Measurements from ENCODE around the gene MTX1.
A peak's percentile ranks its signal among the peaks of the same experiment; 100 is the strongest.
"Not testable (repeated sequence)": the region's sequence is repeated elsewhere in the genome, so short reads cannot be mapped to it uniquely, and the experiment has no call there.

Gene MTX1

DNA sequence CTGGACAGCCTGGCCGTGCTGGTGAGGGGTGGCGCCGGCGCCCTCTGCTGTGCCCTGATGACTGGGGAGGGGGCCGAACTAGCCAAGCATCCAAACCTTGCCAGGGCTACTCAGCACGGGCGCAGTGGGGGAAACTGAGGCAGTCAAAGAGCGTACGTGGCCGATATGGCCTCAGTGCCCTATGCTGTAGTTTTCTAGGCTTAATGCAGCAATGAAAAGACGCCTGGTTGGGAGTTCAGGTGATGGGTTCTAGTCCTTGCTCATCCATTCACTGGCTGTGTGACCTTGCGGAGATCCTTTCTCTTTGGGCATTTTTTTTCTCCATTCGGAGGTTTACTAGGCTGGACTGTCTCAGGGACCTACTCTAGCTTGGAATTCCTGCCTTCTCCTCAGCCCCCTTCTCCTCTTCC, 822 bp downstream of the MTX1 start:
- DNase-seq (ENCODE audit: low spot score) = no peak

DNA sequence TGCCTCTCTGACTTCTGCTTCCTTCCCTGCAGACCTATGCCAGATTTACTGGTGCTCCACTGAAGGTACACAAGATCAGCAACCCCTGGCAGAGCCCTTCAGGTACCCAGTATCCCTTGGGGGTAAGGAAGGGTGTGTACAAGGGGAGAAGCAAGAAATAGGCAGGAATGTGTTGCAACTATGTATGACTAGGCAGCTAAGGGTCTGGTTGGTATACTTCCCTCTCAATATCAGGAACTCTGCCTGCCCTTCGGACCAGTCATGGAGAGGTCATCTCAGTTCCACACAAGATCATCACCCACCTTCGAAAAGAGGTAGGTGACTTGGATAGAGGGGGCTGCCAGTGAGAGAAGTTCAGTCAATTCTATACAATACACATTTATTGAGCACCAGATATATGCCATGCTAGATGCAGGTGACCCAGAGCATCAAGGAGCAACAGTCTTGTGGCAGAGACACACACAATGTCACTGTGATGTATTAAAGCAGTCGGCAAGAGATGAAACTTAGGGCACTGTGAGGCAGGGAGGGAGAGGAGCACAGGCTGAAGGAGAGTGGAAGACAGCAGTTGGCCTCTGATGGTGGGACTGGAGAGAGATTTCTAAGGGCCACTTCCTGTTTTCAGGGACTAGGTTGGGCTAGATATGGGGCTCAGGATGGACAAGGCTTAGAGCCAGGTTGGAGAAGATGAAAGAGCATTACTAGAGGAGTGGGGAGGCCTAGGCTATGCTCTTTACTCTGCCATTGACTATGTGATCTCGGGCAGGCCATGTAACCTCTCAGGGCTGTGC, 2.0 kb downstream of the MTX1 start:
- DNase-seq (ENCODE audit: low spot score) = no peak

DNA sequence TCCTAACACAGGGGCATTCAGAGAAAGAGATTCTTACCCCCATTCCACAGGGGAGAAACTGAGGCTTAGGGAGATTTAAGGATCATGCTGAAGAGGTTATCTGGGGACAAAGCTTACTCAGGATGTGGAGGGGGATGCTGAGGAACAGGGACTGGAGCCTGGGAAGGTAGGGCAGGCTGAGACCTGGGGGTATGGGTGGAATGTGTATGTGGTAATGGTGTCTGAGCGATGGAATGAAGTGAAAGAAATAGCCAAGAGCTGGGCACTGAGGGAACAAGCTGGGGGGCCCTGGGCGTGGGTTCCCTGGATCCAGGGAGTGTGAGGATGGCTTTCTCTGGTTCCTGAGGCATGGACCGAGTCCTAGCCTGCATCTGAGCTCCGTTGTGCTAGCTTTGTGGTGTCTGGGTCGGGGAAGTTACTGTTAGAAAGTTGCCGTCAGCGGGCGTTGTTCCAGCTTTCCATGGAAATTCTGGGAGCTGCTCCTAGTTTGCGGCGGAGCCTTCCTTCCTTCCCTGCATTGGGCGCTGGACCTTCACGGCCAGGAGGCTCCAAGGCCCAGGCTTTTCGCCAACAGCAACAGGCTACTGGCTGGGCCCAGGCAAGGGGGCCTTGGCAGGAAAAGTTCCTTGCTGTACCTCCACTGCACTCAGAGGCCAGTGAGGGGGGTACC, 3.0 kb downstream of the MTX1 start:
- not testable (repeated sequence) for DNase-seq (ENCODE audit: low spot score)

DNA sequence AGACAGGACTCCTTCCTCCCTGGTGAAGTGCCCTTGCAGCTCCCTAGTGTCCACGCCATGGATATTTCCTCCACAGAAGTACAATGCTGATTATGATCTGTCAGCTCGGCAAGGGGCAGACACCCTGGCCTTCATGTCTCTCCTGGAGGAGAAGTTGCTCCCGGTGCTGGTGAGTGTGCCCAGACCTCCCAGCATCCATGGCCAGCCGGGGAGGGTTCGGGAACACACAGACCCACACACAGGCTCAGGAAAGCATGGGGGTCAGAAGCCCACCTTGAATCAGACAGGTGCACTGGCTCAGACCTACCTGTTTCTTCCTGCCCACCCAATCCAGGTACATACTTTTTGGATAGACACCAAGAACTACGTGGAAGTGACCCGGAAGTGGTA, 3.6 kb downstream of the MTX1 start:
- not testable (repeated sequence) for DNase-seq (ENCODE audit: low spot score)

DNA sequence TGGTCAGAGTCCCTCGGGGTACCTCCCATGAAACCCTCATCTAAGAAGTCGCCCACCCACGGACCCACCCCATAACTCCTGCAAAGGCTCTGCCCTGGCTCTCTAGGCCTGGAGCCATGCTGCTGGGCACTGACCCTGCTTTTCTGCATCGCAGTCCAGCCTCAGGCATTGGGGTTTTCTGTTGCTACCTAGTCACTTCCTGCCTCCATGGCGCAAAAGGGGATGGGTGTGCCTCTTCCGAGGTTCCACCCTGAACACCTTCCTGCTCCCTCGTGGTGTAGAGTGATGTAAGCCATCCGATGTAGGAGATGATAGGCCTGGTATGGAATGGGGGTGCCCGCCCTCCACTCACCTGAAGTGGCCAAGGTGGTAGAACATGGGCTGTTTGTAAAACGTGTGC, 6.2 kb downstream of the MTX1 start:
- peak; percentile 23 for DNase-seq (ENCODE audit: low spot score)

DNA sequence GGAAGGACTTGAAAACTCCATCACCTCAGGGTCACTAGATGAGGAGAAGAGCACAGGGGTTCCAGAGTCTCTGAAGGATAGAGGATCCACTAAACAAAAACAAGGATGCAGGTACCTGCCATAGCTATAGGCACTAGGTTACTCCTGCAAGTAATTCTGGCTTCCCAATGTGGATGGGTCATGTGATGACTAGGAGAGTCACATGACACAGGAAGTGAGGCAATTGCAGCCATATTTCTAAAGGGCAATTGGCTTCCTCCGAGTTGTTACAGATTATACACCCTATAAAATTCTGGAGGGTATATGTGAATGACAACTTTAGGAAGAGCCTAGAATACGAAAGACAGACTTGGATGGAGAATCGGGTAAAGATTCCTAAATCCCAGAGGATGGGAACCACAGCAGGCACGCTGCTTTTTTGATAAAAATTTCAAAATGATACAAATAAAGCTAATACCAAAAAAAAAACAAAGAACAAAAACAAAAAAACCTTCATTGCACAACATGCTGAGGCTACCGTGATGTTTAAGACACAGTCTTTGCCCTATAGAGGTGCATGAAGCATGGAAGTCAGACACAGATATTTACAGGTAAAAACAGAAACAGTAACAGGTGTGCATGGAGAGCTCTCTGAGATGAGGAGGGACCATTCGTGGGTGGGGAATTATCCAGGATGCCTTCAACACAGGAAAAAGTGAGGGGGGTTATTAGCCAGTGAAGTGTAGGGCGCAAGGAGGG, 10.5 kb downstream of the MTX1 start:
- DNase-seq (ENCODE audit: low spot score) = no peak

DNA sequence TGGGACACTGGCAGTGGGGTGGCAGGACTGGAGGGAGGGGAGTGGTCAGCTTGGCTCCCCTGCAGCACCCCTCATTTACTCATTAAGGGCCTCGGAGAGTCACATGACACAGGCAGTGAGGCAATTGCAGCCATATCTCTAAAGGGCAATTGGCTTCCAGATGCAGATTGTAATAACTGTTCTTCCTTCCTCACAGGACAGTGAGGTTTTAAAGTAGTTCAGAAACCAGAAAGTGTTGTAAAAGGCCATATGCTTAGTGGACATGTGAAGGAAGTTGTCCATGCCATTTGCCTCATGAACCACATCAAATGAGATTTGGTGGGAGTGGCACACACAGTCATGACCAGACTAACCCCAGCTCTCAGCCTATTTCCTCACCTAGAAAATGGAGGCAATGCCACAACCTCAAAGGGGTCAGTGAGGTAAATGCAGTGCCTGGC, 11.1 kb downstream of the MTX1 start:
- DNase-seq (ENCODE audit: low spot score) = no peak

DNA sequence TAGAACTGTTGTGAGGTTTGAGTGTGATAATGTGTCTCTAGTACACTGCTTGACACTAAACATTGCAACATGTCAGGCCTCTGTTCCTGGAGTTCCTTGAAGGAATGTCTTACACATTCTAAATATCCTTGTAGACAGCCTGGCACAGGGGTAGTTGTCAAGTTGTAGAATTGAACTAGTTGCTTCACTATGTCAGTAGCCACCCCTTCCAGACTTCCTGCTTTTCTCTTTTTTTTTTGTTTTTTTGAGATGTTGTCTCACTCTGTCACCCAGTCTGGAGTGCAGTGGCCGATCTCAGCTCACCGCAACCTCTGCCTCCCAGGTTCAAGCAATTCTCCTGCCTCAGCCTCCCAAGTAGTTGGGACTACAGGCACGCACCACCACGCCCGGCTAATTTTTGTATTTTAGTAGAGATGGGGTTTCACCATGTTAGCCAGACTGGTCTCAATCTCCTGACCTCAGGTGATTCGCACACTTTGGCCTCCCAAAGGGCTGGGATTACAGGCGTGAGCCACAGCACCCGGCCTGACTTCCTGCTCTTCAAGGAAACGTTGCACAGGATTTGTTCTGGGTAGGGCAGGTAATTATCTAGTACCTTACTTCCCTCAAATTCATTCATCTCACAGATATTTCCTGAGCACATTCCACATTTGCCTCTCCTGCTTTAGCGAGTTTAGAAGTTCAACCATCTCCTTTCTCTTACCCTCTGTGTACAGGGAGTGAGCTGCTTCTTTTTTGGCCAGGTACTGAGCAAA, 11.9 kb downstream of the MTX1 start:
- not testable (repeated sequence) for DNase-seq (ENCODE audit: low spot score)

DNA sequence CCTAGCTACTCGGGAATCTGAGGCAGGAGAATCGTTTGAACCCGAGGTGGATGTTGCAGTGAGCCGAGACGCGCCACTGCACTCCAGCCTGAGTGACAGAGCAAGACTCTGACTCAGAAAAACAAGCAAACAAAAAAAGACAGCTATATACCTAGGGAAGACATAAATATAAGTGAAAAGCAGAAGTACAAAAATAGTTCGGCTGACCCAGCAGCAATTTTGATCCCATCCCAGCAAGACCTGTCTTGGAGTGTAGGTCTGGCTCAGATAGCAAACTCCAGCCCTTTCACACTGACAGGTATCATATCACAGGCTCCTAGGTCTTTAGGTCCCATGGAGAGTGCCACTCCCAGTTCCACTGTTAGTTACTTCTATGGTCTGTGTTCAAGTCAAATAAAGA, 14.6 kb downstream of the MTX1 start:
- DNase-seq (ENCODE audit: low spot score) = no peak

DNA sequence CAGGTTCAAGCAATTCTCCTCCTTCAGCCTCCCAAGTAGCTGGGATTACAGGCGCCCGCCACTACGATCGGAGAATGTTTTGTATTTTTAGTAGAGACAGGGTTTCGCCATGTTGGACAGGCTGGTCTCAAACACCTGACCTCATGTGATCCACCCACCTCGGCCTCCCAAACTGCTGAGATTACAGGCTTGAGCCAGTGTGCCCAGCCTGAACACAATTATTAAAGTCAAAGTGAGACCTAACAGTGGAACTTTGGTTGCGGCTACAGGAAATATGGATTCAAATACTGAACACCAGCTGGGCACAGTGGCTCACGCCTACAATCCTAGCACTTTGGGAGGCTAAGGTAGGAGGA, 16.9 kb downstream of the MTX1 start:
- DNase-seq (ENCODE audit: low spot score) = not testable (repeated sequence)

DNA sequence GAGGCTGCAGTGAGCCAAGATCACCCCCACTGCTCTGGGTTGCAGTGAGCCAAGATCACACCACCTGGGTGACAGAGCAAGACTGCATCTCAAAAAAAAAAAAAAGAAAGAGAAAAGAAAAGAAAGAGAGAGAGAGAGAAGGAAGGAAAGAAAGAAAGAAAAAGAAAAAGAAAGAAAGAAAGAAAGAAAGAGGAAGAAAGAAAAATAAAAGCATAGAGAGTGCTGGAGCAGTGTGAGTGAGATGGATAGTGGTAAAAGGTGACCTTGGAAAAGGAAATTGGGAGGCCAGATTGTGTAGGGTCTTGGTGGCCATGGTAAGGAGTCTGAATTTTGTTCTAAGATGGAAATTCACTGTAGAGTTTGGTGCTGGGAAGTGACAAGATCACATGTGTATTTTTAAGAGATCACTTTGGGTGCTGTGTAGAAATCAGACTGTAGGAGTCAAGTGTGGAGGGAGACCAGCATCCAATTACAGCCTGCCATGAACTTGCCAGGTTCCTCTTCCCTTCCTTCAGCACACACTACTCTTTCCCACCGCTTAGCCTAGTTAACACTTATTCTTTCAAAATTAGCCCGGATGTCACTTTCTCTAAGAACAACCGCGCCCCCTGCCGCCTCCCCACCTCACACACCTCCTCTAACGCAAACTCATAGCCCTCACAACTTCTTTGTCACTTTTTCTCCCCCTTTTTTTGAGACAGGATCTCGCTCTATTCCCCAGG, 17.9 kb downstream of the MTX1 start:
- DNase-seq (ENCODE audit: low spot score) = peak; percentile 84

DNA sequence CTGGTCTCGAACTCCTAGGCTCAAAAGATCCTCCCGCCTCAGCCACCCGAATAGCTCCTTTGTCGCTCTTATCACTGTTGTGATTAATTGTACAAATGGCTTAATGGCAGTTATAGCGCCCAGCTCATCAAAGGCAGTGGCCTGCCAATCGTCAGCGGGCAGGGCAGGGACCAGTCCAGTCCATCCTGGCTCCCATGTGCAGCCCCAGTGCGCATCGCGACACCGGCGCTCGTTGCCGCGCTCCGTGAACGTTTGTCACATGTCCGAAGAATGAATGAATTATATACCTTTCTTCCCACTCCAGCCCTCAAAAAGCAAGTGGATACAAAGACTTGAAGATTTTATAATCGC, 18.4 kb downstream of the MTX1 start:
- no peak for DNase-seq (ENCODE audit: low spot score)

DNA sequence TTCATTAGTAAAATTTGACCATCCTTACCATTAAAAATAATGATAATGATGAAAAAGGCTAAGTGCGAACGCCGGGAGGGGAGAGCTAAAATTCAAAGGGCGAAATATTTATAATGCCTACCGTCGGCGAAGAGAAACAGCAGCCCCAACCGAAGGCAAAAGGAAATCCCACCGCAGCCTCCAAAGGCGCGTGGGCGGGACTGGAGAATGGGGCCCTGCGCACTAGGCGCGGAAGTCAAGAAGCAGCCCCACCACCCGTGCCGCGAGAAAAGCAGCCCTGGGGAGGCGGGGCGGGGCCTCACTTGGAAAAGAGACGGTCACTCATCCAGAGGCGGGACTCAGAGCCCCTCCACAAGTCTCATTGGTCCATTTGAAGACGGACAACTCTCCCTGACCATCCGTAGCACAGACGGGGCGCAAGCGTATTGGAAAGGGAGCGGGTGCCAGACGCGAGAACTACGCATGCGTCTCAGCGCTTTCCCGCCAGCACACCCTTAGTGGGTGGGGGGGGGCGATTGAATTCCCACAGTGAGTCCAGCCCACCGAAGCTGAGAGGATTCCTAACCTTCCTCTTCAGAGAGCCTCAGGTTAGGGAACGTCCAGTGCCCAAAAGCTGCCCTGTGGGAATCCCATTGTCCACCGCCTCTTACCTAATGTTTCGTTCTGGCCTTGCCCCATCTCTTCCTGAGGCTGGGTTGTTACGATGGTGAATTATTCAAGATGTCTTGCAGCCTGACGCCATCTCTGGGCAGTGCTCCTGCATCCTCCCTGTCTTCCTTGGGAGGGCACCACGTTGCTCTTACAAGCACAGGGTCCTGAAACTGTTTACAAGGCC, 19.0 kb downstream of the MTX1 start:
- peak; percentile 99 for DNase-seq (ENCODE audit: low spot score)

DNA sequence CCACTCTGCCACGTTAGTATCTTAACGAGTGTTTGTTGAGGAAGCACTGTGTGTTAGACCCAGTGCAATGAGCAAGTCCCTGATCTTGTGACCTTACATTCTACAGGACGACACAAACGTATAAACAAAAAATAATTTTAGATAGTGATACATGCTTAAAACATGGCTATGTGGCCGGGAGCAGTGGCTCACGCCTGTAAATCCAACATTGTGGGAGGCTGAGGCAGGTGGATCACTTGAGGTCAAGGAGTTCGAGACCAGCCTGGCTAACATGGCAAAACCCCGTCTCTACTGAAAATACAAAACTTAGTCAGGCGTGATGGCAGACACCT, 19.6 kb downstream of the MTX1 start:
- DNase-seq (ENCODE audit: low spot score) = no peak

DNA sequence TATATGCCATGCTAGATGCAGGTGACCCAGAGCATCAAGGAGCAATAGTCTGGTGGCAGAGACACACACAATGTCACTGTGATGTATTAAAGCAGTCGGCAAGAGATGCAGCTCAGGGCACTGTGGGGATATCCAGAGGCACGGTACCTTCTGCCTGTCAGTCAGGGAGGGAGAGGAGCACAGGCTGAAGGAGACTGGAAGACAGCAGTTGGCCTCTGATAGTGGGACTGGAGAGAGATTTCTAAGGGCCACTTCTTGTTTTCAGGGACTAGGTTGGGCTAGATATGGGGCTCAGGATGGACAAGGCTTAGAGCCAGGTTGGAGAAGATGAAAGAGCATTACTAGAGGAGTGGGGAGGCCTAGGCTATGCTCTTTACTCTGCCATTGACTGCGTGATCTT, 22.8 kb downstream of the MTX1 start:
- DNase-seq (ENCODE audit: low spot score) = not testable (repeated sequence)

DNA sequence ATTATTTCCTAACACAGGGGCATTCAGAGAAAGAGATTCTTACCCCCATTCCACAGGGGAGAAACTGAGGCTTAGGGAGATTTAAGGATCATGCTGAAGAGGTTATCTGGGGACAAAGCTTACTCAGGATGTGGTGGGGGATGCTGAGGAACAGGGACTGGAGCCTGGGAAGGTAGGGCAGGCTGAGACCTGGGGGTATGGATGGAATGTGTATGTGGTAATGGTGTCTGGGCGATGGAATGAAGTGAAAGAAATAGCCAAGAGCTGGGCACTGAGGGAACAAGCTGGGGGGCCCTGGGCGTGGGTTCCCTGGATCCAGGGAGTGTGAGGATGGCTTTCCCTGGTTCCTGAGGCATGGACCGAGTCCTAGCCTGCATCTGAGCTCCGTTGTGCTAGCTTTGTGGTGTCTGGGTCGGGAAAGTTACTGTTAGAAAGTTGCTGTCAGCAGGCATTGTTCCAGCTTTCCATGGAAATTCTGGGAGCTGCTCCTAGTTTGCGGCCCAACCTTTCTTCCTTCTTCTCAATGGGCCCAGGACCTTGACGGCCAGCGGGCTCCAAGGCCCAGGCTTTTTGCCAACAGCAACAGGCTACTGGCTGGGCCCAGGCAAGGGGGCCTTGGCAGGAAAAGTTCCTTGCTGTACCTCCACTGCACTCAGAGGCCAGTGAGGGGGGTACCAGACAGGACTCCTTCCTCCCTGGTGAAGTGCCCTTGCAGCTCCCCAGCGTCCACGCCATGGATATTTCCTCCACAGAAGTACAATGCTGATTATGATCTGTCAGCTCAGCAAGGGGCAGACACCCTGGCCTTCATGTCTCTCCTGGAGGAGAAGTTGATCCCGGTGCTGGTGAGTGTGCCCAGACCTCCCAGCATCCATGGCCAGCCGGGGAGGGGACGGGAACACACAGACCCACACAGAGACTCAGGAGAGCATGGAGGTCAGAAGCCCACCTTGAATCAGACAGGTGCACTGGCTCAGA, 23.8 kb downstream of the MTX1 start:
- DNase-seq (ENCODE audit: low spot score) = not testable (repeated sequence)

DNA sequence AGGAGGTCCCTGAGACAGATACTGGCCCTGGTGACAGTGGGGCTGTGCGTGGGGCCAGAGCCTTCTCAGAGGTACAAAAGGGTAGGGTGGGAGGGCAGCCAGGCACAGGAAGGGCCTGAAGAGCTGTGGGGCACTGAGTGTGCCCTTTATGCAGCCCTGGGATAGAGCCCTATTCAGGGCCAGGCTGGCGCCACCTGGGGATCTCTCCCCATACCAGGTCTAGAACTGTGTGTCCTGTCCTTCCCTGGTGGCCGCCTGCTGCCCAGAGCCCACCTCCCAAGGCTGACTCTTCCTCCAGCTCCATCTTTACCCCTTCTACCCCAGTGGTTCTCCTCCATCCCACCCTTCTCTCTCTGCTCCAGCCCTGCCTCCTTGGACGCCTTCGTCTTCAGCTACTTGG, 25.0 kb downstream of the MTX1 start:
- DNase-seq (ENCODE audit: low spot score) = not testable (repeated sequence)

DNA sequence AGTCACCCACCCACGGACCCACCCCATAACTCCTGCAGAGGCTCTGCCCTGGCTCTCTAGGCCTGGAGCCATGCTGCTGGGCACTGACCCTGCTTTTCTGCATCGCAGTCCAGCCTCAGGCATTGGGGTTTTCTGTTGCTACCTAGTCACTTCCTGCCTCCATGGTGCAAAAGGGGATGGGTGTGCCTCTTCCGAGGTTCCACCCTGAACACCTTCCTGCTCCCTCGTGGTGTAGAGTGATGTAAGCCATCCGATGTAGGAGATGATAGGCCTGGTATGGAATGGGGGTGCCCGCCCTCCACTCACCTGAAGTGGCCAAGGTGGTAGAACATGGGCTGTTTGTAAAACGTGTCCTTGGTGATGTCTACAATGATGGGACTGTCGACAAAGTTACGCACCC, 26.9 kb downstream of the MTX1 start:
- DNase-seq (ENCODE audit: low spot score) = not testable (repeated sequence)

DNA sequence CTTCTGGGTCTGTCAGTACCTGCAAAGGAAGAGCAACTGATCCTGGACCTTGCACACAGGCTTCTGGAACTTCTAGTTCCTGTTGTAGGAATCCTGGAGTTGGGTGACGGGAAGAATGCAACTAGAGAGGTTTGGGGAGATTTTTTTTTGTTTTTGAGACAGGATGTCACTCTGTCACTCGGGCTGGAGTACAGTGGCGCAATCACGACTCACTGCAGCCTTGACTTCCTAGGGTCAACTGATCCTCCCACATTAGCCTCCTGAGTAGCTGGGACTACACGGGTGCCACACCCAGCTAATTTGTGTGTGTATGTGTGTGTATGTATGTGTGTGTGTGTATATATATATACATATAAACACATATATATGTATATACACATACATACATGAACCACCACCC, 28.0 kb downstream of the MTX1 start:
- no peak for DNase-seq (ENCODE audit: low spot score)

Measured in CD4-positive, alpha-beta T cell treated with Interleukin-15 for 4 hours (primary cell).